Thyroid gland (tissue), 4 donors: ENCODE measurements around the gene OPN3. TPM values are rescaled to one million over a fixed set of nuclear protein-coding genes. Genes with fewer than 3 reads are reported as not detected.

ENCODE experiments used
- DNase-seq, 2 donors: peaks; one replicate each; pipeline ENCODE4 v3.0.0-alpha.2; 2019
- H3K27ac ChIP-seq, 3 donors: fragments of 200-600 bp; sonication (generic); 1 replicate in 2 of 3; 2 replicates in 1 of 3; pipeline ENCODE4 v1.5.1; 2016 to 2019; ENCODE audit warnings: mild to moderate bottlenecking in 1 of 3, moderate library complexity in 1 of 3
- H3K27me3 ChIP-seq: fragments of 200-600 bp; sonication (generic); one replicate; pipeline ENCODE4 v1.5.1; 2019
- H3K36me3 ChIP-seq, 2 donors: fragments of 200-600 bp; sonication (generic); one replicate each; pipeline ENCODE4 v1.5.1; 2016 to 2019
- H3K4me1 ChIP-seq, 2 donors: fragments of 200-600 bp; sonication (generic); one replicate each; pipeline ENCODE4 v1.5.1; 2017 to 2019
- H3K4me3 ChIP-seq, 3 donors: fragments of 200-600 bp; sonication (generic); replicated peaks in 1 of 3; 1 replicate in 2 of 3; 2 replicates in 1 of 3; pipeline ENCODE4 v1.5.1; 2016; ENCODE audit warnings: mild to moderate bottlenecking in 1 of 3
- H3K9me3 ChIP-seq: fragments of 200-600 bp; sonication (generic); one replicate; pipeline ENCODE4 v1.5.1; 2017
- CTCF ChIP-seq, 6 experiments: fragments of 200-600 bp in 3 of 6; fragments of 450-650 bp in 3 of 6; sonication (generic) in 3 of 6; IDR thresholded peaks; one replicate each; pipeline ENCODE4 v1.5.1; 2016 to 2019; ENCODE audit warnings: antibody characterized with exemption in 6 of 6, mild to moderate bottlenecking in 2 of 6, inconsistent platforms in 1 of 6, moderate library complexity in 1 of 6
- POLR2A ChIP-seq, 2 donors: fragments of 450-650 bp; IDR thresholded peaks; one replicate each; pipeline ENCODE4 v1.6.1; 2017; ENCODE audit warnings: antibody characterized with exemption in 2 of 2, mild to moderate bottlenecking in 2 of 2, moderate library complexity in 1 of 2
- WGBS, 2 donors: methylation state at CpG; one replicate each; pipeline ENCODE4 v1.1.5; 2017; 5-methylcytosine and 5-hydroxymethylcytosine counted together
- intact Hi-C: fragments of 100-400 bp; cut with DNase I; formaldehyde crosslinking; loops from one replicate; pipeline ENCODE4 v1.15.1; 2023
- total RNA-seq, 4 donors: library from RNA; depleted of rRNA; stranded (reverse); fragments of >200 nt; gene quantifications; one replicate each; pipeline ENCODE4 v1.2.3, GENCODE V29; 2016

OPN3 gene
- total RNA-seq, 4 donors from 2014 or later: 19.2 to 45.0 (median 31.3) TPM

GRCh38 chr1:241632987-241633386 lies 7.2 kb downstream of the OPN3 start:
- WGBS, 2 donors: 91 to 97% methylated on average over 3 of the region's 3 CpGs
- intact Hi-C loops: no loop called here
- Histone ChIP-seq H3K27me3 (no peaks in the 10 kb centered on the region), H3K27ac (no peak overlapping the region), H3K4me1 (peaks cover 7 to 17% of the 10 kb centered on the region in 2 donors), H3K36me3 (no peaks in the 10 kb centered on the region), H3K4me3 (no peak overlapping the region), H3K9me3 (no peaks in the 10 kb centered on the region)
- TF ChIP-seq POLR2A (IDR thresholded peaks at IDR 0.05) (no peak), CTCF (IDR thresholded peaks at IDR 0.05) (no peak)
- no peak for DNase-seq

DNA sequence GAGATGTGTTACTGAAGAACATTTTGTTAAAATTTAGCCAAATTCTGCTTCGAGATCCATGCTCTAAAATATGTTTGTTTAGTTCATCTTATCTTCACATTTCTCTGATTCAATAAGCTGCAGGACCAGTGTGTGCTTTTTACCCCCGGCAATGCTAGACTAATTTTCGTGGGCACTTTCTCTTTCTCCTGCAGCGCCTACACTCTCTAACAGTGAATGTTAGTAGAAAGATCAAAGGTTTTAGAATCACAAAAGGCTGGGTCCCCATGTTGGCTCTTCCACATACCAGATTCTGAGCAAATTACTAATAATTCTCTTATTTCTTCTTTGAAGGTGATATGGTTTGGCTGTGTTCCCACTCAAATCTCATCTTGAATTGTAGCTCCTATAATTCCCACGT lies 8.5 kb downstream of the OPN3 start:
- DNase-seq: no peak
- WGBS, 2 donors: 85 to 90% methylated on average over 5 of the region's 5 CpGs
- Histone ChIP-seq H3K36me3 (no peaks in the 10 kb centered on the region), H3K27ac (no peak overlapping the region), H3K27me3 (no peaks in the 10 kb centered on the region), H3K4me1 (peaks cover 0 to 4% of the 10 kb centered on the region in 2 donors), H3K4me3 (no peak overlapping the region), H3K9me3 (no peaks in the 10 kb centered on the region)
- intact Hi-C loops: no loop called here
- TF ChIP-seq CTCF (IDR thresholded peaks at IDR 0.05): no peak

DNA sequence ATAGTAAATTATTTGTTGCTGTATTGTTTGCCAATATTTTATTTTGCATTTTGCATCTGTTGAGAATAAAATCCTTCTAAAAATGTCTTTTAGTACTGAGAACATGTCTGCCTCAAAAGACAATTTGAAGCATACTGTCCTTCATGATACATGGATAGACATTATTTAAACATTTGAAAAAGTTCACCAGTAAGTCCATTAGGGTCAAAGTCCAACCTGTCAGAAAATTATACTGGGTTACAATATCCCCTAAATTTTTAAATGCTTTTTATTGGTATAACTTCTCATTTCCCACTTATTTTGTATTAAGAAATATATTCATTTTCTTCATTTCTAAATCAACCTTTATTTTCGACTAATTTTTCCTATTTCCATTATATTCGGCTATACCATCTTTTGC lies 9.3 kb downstream of the OPN3 start:
- intact Hi-C loops: no loop called here
- H3K4me3 ChIP-seq: no peak overlapping the region
- no peak overlapping the region for H3K27ac ChIP-seq
- WGBS, 2 donors: 98 to 99% methylated on average over 2 of the region's 2 CpGs
- TF ChIP-seq POLR2A (IDR thresholded peaks at IDR 0.05) (no peak), CTCF (IDR thresholded peaks at IDR 0.05) (no peak)
- H3K27me3 ChIP-seq: no peaks in the 10 kb centered on the region
- no peaks in the 10 kb centered on the region for H3K4me1 ChIP-seq
- no peaks in the 10 kb centered on the region for H3K9me3 ChIP-seq
- no peak for DNase-seq
- no peaks in the 10 kb centered on the region for H3K36me3 ChIP-seq

- no peak overlapping the region for H3K4me3 ChIP-seq
- H3K27ac ChIP-seq: no peak overlapping the region
- no peaks in the 10 kb centered on the region for H3K36me3 ChIP-seq
- WGBS, 2 donors: 93 to 98% methylated on average over 1 of the region's 1 CpG
- no peak for DNase-seq
- intact Hi-C loops: no loop called here
- TF ChIP-seq CTCF (IDR thresholded peaks at IDR 0.05) (no peak), POLR2A (IDR thresholded peaks at IDR 0.05) (no peak)
- no peaks in the 10 kb centered on the region for H3K4me1 ChIP-seq
- H3K27me3 ChIP-seq: no peaks in the 10 kb centered on the region
- no peaks in the 10 kb centered on the region for H3K9me3 ChIP-seq
These were observed 9.7 kb downstream of the OPN3 start for GRCh38 chr1:241630476-241630875.

DNA sequence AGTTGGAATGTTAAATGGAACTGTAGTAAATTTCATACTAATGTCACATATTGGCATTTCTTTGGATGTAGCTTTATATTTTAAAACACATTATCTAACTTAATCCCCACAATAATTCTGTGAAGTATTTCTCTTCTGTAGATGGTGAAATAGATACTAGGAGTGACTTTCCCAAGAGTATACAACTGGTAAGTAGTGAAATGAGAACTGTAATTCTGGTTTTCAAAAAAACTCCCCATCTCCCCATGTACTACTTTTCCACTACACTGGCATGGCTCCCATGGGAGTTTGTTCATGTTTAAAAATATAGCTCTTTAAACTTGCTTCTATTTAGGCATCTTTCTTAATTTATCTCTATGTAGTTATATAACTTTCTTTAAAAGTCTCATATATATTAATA lies 10.2 kb downstream of the OPN3 start:
- Histone ChIP-seq H3K27me3 (no peaks in the 10 kb centered on the region), H3K27ac (no peak overlapping the region), H3K4me1 (no peaks in the 10 kb centered on the region), H3K4me3 (no peak overlapping the region), H3K36me3 (no peaks in the 10 kb centered on the region), H3K9me3 (no peaks in the 10 kb centered on the region)
- TF ChIP-seq CTCF (IDR thresholded peaks at IDR 0.05) (no peak), POLR2A (IDR thresholded peaks at IDR 0.05) (no peak)
- no peak for DNase-seq
- intact Hi-C loops: no loop called here
